H1 (cell line): Measurements from ENCODE around the gene ITPR1. TPM values are rescaled to one million over a fixed set of nuclear protein-coding genes. Genes with fewer than 3 reads are reported as not detected.

Experiments used
- CTCF ChIA-PET: fragments of 300-600 bp; sonication (Branson Sonifier 250); formaldehyde crosslinking; loops from one replicate; lab custom pipeline; 2021; ENCODE audit not compliant: partially characterized antibody; lab: Charles Lee
- POLR2A ChIA-PET: fragments of 300-600 bp; sonication (Branson Sonifier 250); formaldehyde crosslinking; loops from one replicate; lab custom pipeline; 2021; ENCODE audit warnings: inconsistent platforms; ENCODE audit not compliant: partially characterized antibody; lab: Charles Lee
- DNase-seq, 2 experiments: peaks; one replicate each; pipeline versions ENCODE4 v3.0.0 to v3.0.0-alpha.2; 2010 to 2022; ENCODE audit warnings: low spot score in 2 of 2, low read depth in 1 of 2, mixed read lengths in 1 of 2
- FAIRE-seq: peaks from 2 replicates; lab custom pipeline; 2011; peaks lifted over from hg19 to GRCh38; lab: Jason Lieb, UNC
- H2AFZ ChIP-seq: 2 replicates; pipeline ENCODE4 v1.8.1; 2012; ENCODE audit warnings: low read length, inconsistent platforms
- H2AK5ac ChIP-seq: 2 replicates; pipeline ENCODE4 v1.6.1; 2013; ENCODE audit warnings: low read depth, low read length
- H2BK120ac ChIP-seq: replicated peaks from 2 replicates; pipeline ENCODE3; 2013; ENCODE audit warnings: low read depth, low read length, inconsistent platforms
- H2BK12ac ChIP-seq: 2 replicates; pipeline ENCODE4 v1.6.1; 2013; ENCODE audit warnings: low read depth, low read length
- H2BK15ac ChIP-seq: 2 replicates; pipeline ENCODE4 v1.6.1; 2013; ENCODE audit warnings: low read length
- H2BK20ac ChIP-seq: 2 replicates; pipeline ENCODE4 v1.6.1; 2013; ENCODE audit warnings: low read length
- H2BK5ac ChIP-seq: 2 replicates; pipeline ENCODE4 v1.6.1; 2013; ENCODE audit warnings: low read depth, low read length
- H3K14ac ChIP-seq: 2 replicates; pipeline ENCODE4 v1.6.1; 2013; ENCODE audit warnings: inconsistent platforms; ENCODE audit not compliant: insufficient read length
- H3K18ac ChIP-seq: 2 replicates; pipeline ENCODE4 v1.6.1; 2013; ENCODE audit warnings: low read length; ENCODE audit errors: extremely low read depth
- H3K23ac ChIP-seq: 2 replicates; pipeline ENCODE4 v1.6.1; 2013; ENCODE audit warnings: inconsistent platforms; ENCODE audit not compliant: insufficient read length
- H3K23me2 ChIP-seq: 2 replicates; pipeline ENCODE4 v1.6.1; 2013; ENCODE audit warnings: low read depth, low read length
- H3K27ac ChIP-seq: 2 replicates; pipeline ENCODE4 v1.6.1; 2011; ENCODE audit warnings: low read depth, low read length, inconsistent platforms
- H3K27me3 ChIP-seq, 4 experiments: replicated peaks in 1 of 4; 1 replicate in 1 of 4; 2 replicates in 3 of 4; pipeline versions ENCODE4 v1.6.1 to v1.8.1; 2011 to 2013; ENCODE audit warnings: low read length in 3 of 4, mild to moderate bottlenecking in 3 of 4, inconsistent platforms in 2 of 4, mixed read lengths in 2 of 4, moderate library complexity in 1 of 4; ENCODE audit not compliant: control insufficient read depth in 3 of 4, insufficient read depth in 3 of 4; ENCODE audit errors: extremely low read depth in 1 of 4
- H3K36me3 ChIP-seq, 4 experiments: 2 replicates each; pipeline versions ENCODE4 v1.6.1 to v1.8.1; 2011 to 2013; ENCODE audit warnings: mild to moderate bottlenecking in 4 of 4, low read length in 3 of 4, moderate library complexity in 2 of 4, control low read depth in 1 of 4, inconsistent platforms in 1 of 4; ENCODE audit not compliant: insufficient read depth in 4 of 4, control insufficient read depth in 2 of 4
- H3K4ac ChIP-seq: replicated peaks from 2 replicates; pipeline ENCODE3; 2013; ENCODE audit warnings: low read length, low read depth, mixed read lengths, inconsistent platforms; ENCODE audit not compliant: insufficient read length
- H3K4me1 ChIP-seq, 4 experiments: replicated peaks in 1 of 4; 1 replicate in 1 of 4; 2 replicates in 3 of 4; pipeline versions ENCODE4 v1.6.1 to v1.8.1; 2011 to 2013; ENCODE audit warnings: low read length in 3 of 4, inconsistent platforms in 2 of 4, mixed read lengths in 1 of 4; ENCODE audit not compliant: insufficient read depth in 4 of 4, control insufficient read depth in 3 of 4
- H3K4me2 ChIP-seq, 2 experiments: 2 replicates each; pipeline versions ENCODE4 v1.6.1 to v1.8.1; 2011 to 2013; ENCODE audit warnings: low read depth in 2 of 2, low read length in 2 of 2, control low read depth in 1 of 2, inconsistent platforms in 1 of 2, mild to moderate bottlenecking in 1 of 2; ENCODE audit not compliant: insufficient read depth in 1 of 2
- H3K4me3 ChIP-seq, 4 experiments: fragments of 200-600, 300-600 bp in 1 of 4; sonication (generic), shearing (Covaris generic), sonication (Bioruptor Twin) in 1 of 4; 2 replicates each; pipeline versions ENCODE4 v1.5.1 to v1.8.1; 2011 to 2016; ENCODE audit warnings: low read length in 4 of 4, low read depth in 3 of 4, control low read depth in 2 of 4, inconsistent platforms in 2 of 4, mild to moderate bottlenecking in 2 of 4, mixed read lengths in 1 of 4, moderate library complexity in 1 of 4; ENCODE audit not compliant: insufficient read depth in 2 of 4; ENCODE audit errors: extremely low read depth in 1 of 4
- H3K56ac ChIP-seq: replicated peaks from 2 replicates; pipeline ENCODE3; 2013; ENCODE audit warnings: low read depth, mild to moderate bottlenecking, mixed read lengths, low read length, inconsistent platforms; ENCODE audit not compliant: insufficient read length
- H3K79me1 ChIP-seq: 2 replicates; pipeline ENCODE4 v1.6.1; 2013; ENCODE audit warnings: low read depth, low read length, control low read depth
- H3K79me2 ChIP-seq, 2 experiments: 2 replicates each; pipeline versions ENCODE4 v1.6.1 to v1.8.1; 2012 to 2013; ENCODE audit warnings: low read length in 2 of 2, mild to moderate bottlenecking in 2 of 2, inconsistent platforms in 1 of 2; ENCODE audit not compliant: insufficient read depth in 2 of 2, control insufficient read depth in 1 of 2
- H3K9ac ChIP-seq, 4 experiments: replicated peaks in 1 of 4; 1 replicate in 1 of 4; 2 replicates in 3 of 4; pipeline versions ENCODE4 v1.6.1 to v1.8.1; 2011 to 2013; ENCODE audit warnings: low read depth in 3 of 4, low read length in 3 of 4, control low read depth in 2 of 4, mild to moderate bottlenecking in 2 of 4, moderate library complexity in 2 of 4, inconsistent platforms in 1 of 4; ENCODE audit errors: extremely low read depth in 1 of 4
- H3K9me3 ChIP-seq, 2 experiments: 2 replicates each; pipeline versions ENCODE4 v1.6.1 to v1.8.1; 2012 to 2013; ENCODE audit warnings: mild to moderate bottlenecking in 2 of 2, moderate library complexity in 2 of 2, control low read depth in 1 of 2, inconsistent platforms in 1 of 2, low read depth in 1 of 2, low read length in 1 of 2, mixed read lengths in 1 of 2; ENCODE audit not compliant: insufficient read depth in 2 of 2
- H4K20me1 ChIP-seq, 2 experiments: replicated peaks in 1 of 2; 2 replicates each; pipeline versions ENCODE3 to v1.8.1; 2011 to 2013; ENCODE audit warnings: inconsistent platforms in 2 of 2, low read length in 2 of 2, mild to moderate bottlenecking in 1 of 2; ENCODE audit not compliant: insufficient read depth in 2 of 2, control insufficient read depth in 1 of 2
- H4K5ac ChIP-seq: 2 replicates; pipeline ENCODE4 v1.6.1; 2013; ENCODE audit warnings: low read length, low read depth, mixed read lengths, inconsistent platforms; ENCODE audit not compliant: insufficient read length
- H4K8ac ChIP-seq: 2 replicates; pipeline ENCODE4 v1.8.0; 2013; ENCODE audit warnings: mild to moderate bottlenecking, moderate library complexity, low read length, inconsistent platforms; ENCODE audit not compliant: insufficient read depth; ENCODE audit errors: extremely low read depth
- H4K91ac ChIP-seq: replicated peaks from 2 replicates; pipeline ENCODE3; 2013; ENCODE audit warnings: low read length, mixed read lengths, inconsistent platforms; ENCODE audit not compliant: insufficient read length
- BACH1 ChIP-seq: IDR thresholded peaks from 2 replicates; pipeline ENCODE4 v1.6.1; 2012; ENCODE audit warnings: low read length, improper control_type of control experiment
- EP300 ChIP-seq, 2 experiments: IDR thresholded peaks; 1 replicate in 1 of 2; 2 replicates in 1 of 2; pipeline ENCODE4 v1.6.1; 2011 to 2012; ENCODE audit warnings: low read depth in 2 of 2, low read length in 2 of 2, mild to moderate bottlenecking in 2 of 2, borderline replicate concordance in 1 of 2, inconsistent platforms in 1 of 2, moderate library complexity in 1 of 2
- MAX ChIP-seq: IDR thresholded peaks from 2 replicates; pipeline ENCODE4 v1.6.1; 2012; ENCODE audit warnings: inconsistent platforms
- PHF8 ChIP-seq: fragments of 200-600 bp; sonication (generic); conservative IDR thresholded peaks from 2 replicates; pipeline ENCODE4 v1.7.1; 2012; ENCODE audit warnings: low read depth, mild to moderate bottlenecking, inconsistent platforms, low read length, moderate library complexity
- WGBS, 2 experiments: shearing (Covaris generic) in 1 of 2; methylation state at CpG; one replicate each; pipeline versions ENCODE4 v1.1.6 to v1.1.7; 2013 to 2015; ENCODE audit warnings: low lambda C conversion rate in 2 of 2, mixed read lengths in 2 of 2, inconsistent platforms in 1 of 2, low coverage in 1 of 2, missing lambda C conversion rate in 1 of 2; ENCODE audit not compliant: insufficient replicate concordance in 2 of 2, insufficient coverage in 1 of 2, insufficient read length in 1 of 2; ENCODE audit errors: extremely low coverage in 1 of 2, missing lambda C conversion rate in 1 of 2; 5-methylcytosine and 5-hydroxymethylcytosine counted together
- polyA plus RNA-seq, 7 experiments: library from polyadenylated mRNA; depleted of rRNA in 3 of 7; stranded (reverse) in 5 of 7; unstranded in 2 of 7; fragments of >200 nt in 5 of 7; fragments of 200-250 nt in 2 of 7; gene quantifications; 1 replicate in 5 of 7; 2 replicates in 1 of 7; 4 replicates in 1 of 7; pipeline versions ENCODE4 v1.2.1 to v1.2.3, GENCODE V29; 2011 to 2013; ENCODE audit warnings: missing spikeins in 2 of 7, mixed read lengths in 2 of 7
- total RNA-seq: library from RNA; stranded (reverse); fragmentation: NEBNext Ultra II Directional; extraction: Animal tissue kit (Norgen Biotek cat#: 25700); gene quantifications from 2 replicates; pipeline ENCODE4 v1.2.1, GENCODE V29; 2021

The ITPR1 gene
- total and polyA plus RNA-seq, 2 of the 8 experiments (the other 6 are each of a cell fraction or from before 2014, with no cell fraction given): 2.5 to 16.3 TPM

- Histone ChIP-seq H2BK12ac (no peak overlapping the region), H3K9ac (no peak overlapping the region), H3K14ac (no peak overlapping the region), H3K23me2 (no peaks in the 10 kb centered on the region), H2BK15ac (no peak overlapping the region), H4K5ac (no peak overlapping the region), H3K27ac (no peak overlapping the region), H3K4me2 (no peak overlapping the region), H3K4ac (no peak overlapping the region), H3K4me3 (no peak overlapping the region), H4K8ac (no peak overlapping the region), H3K56ac (no peak overlapping the region), H2BK20ac (no peak overlapping the region), H3K18ac (no peak overlapping the region), H3K36me3 (no peaks in the 10 kb centered on the region), H3K23ac (no peak overlapping the region), H2BK5ac (no peak overlapping the region), H3K4me1 (peaks cover 1 to 6% (median 4%) of the 10 kb centered on the region in 4 experiments; a peak in 4 of 7 replicates), H4K91ac (no peak overlapping the region), H2BK120ac (no peak overlapping the region), H3K27me3 (no peaks in the 10 kb centered on the region), H3K79me1 (no peaks in the 10 kb centered on the region), H2AFZ (no peak overlapping the region), H4K20me1 (no peaks in the 10 kb centered on the region), H3K9me3 (peaks cover 0 to 3% of the 10 kb centered on the region in 2 experiments; a peak in 2 of 4 replicates), H3K79me2 (no peaks in the 10 kb centered on the region), H2AK5ac (no peak overlapping the region)
- DNase-seq (no peak), FAIRE-seq (no peak)
- ChIA-PET POLR2A (interaction anchor here (0.5 to 2.1 kb wide), 4 partner anchors 42 to 146 kb away, joined by 3 to 5 read pairs (median 4); partner anchors contain the start of gene ITPR1), CTCF (interaction anchor here (1.1 to 2.8 kb wide), 6 partner anchors 16 to 98 kb away, joined by 4 to 6 read pairs (median 4); no protein-coding TSS in a partner anchor)
- TF ChIP-seq EP300 (IDR thresholded peaks at IDR 0.05; ENCODE audit: borderline replicate concordance in 1 of 2, low read depth in 2 of 2, low read length in 2 of 2) (no peak), MAX (no peak), BACH1 (no peak), PHF8 (no peak)
- 81% methylated on average over 1 of the region's 1 CpG; no CpG with 5 or more reads in 1 of the 2 experiments for WGBS, 2 experiments
Measured at GRCh38 chr3:4536260-4536659, 43.1 kb downstream of the ITPR1 start.
